Dermis blood vessel endothelial cell (primary cell): ENCODE data around the gene TRIOBP. TPM values are rescaled to one million over a fixed set of nuclear protein-coding genes. Genes with fewer than 3 reads are reported as not detected.

ENCODE experiments used
- DNase-seq: peaks from one replicate; pipeline ENCODE4 v3.0.0; 2010
- total RNA-seq: library from RNA; depleted of rRNA; stranded (reverse); fragments of >200 nt; gene quantifications from 2 replicates; pipeline ENCODE4 v1.2.3, GENCODE V29; 2014

Gene TRIOBP
- total RNA-seq, 1 donor from 2014 or later, result 165 TPM

- no peak for DNase-seq
These were observed 109.0 kb downstream of the TRIOBP start for GRCh38 chr22:37805810-37806277.

- peak; percentile 37 for DNase-seq
These were observed 109.8 kb downstream of the TRIOBP start for GRCh38 chr22:37806409-37807333.

GRCh38 chr22:37807410-37808293 is 110.8 kb downstream of the TRIOBP start, which contains the start of gene GCAT:
Gene GCAT, plus strand, starts transcription at chr22:37807934. Its CDS starts 34 bp downstream, at chr22:37807968.
- DNase-seq, result peak; percentile 97

- DNase-seq, result no peak
These were observed 111.4 kb downstream of the TRIOBP start for GRCh38 chr22:37808294-37808657.

GRCh38 chr22:37809672-37810333 is 113.0 kb downstream of the TRIOBP start:
- no peak for DNase-seq

- DNase-seq, result no peak
These were observed 115.0 kb downstream of the TRIOBP start for GRCh38 chr22:37811867-37812266.

GRCh38 chr22:37812869-37813678 is 116.2 kb downstream of the TRIOBP start:
- no peak for DNase-seq

GRCh38 chr22:37815593-37815992 is 118.7 kb downstream of the TRIOBP start:
- DNase-seq, result no peak

GRCh38 chr22:37816543-37817180 is 119.8 kb downstream of the TRIOBP start:
- DNase-seq, result no peak

GRCh38 chr22:37817705-37818408 is 121.0 kb downstream of the TRIOBP start:
- peak; percentile 88 for DNase-seq

GRCh38 chr22:37818409-37819104 is 121.7 kb downstream of the TRIOBP start:
- peak; percentile 72 for DNase-seq

- no peak for DNase-seq
These were observed 122.2 kb downstream of the TRIOBP start for GRCh38 chr22:37819105-37819433.

GRCh38 chr22:37820350-37820749 is 123.5 kb downstream of the TRIOBP start:
- no peak for DNase-seq

GRCh38 chr22:37822079-37822833 is 125.4 kb downstream of the TRIOBP start:
- no peak for DNase-seq

GRCh38 chr22:37823134-37823985 is 126.5 kb downstream of the TRIOBP start, which contains the start of gene GALR3:
Gene GALR3, plus strand, starts transcription at chr22:37823382. Its CDS starts 25 bp downstream, at chr22:37823407.
- DNase-seq, result no peak

GRCh38 chr22:37824674-37825641 is 128.1 kb downstream of the TRIOBP start:
- peak; percentile 69 for DNase-seq
